GM18517 (cell line): ENCODE data around the gene COG3.
"Not testable (repeated sequence)": the region's sequence is repeated elsewhere in the genome, so short reads cannot be mapped to it uniquely, and the experiment has no call there.

Experiments
- ATAC-seq: cut with Tn5 transposase; IDR thresholded peaks from one replicate; pipeline ENCODE4 v1.9.1; 2021; ENCODE audit warnings: mild to moderate bottlenecking, moderate library complexity; ENCODE audit not compliant: unreplicated experiment

Gene COG3

GRCh38 chr13:45464687-45465453, at the start of gene COG3:
Gene COG3, plus strand, starts transcription at chr13:45464939. Its CDS starts 98 bp downstream, at chr13:45465037.
- ATAC-seq, result peak; percentile 95

GRCh38 chr13:45415112-45415511, 49.6 kb upstream of the COG3 start:
- no peak for ATAC-seq

- no peak for ATAC-seq
These were observed 48.1 kb upstream of the COG3 start for GRCh38 chr13:45416516-45417128.

- ATAC-seq, result peak; percentile 87
These were observed 46.8 kb upstream of the COG3 start, which contains the start of gene SLC25A30 for GRCh38 chr13:45417790-45418534. Gene SLC25A30, minus strand, starts transcription at chr13:45418373. Its CDS starts 6,948 bp downstream, at chr13:45411425.

GRCh38 chr13:45419389-45419788, 45.4 kb upstream of the COG3 start:
- not testable (repeated sequence) for ATAC-seq

GRCh38 chr13:45419945-45420344, 44.8 kb upstream of the COG3 start:
- ATAC-seq, result no peak

- ATAC-seq, result no peak
These were observed 41.9 kb upstream of the COG3 start for GRCh38 chr13:45422731-45423292.

- not testable (repeated sequence) for ATAC-seq
These were observed 38.5 kb upstream of the COG3 start for GRCh38 chr13:45426056-45426841.

- no peak for ATAC-seq
These were observed 31.9 kb upstream of the COG3 start for GRCh38 chr13:45432737-45433380.

- ATAC-seq, result no peak
These were observed 31.4 kb upstream of the COG3 start for GRCh38 chr13:45433381-45433790.

GRCh38 chr13:45434556-45435371, 30.0 kb upstream of the COG3 start:
- ATAC-seq, result no peak

GRCh38 chr13:45436332-45436731, 28.4 kb upstream of the COG3 start:
- ATAC-seq, result no peak

- no peak for ATAC-seq
These were observed 27.8 kb upstream of the COG3 start for GRCh38 chr13:45436953-45437352.

- ATAC-seq, result no peak
These were observed 26.8 kb upstream of the COG3 start for GRCh38 chr13:45437947-45438346.

- no peak for ATAC-seq
These were observed 25.7 kb upstream of the COG3 start for GRCh38 chr13:45439008-45439407.

GRCh38 chr13:45439781-45440462, 24.8 kb upstream of the COG3 start:
- no peak for ATAC-seq

- no peak for ATAC-seq
These were observed 23.1 kb upstream of the COG3 start for GRCh38 chr13:45441633-45442032.

- ATAC-seq, result no peak
These were observed 19.7 kb upstream of the COG3 start for GRCh38 chr13:45445053-45445452.

GRCh38 chr13:45446181-45446580, 18.6 kb upstream of the COG3 start:
- ATAC-seq, result no peak
